Astrocyte (in vitro differentiated cells and primary cell): ENCODE measurements around the gene ROBO3.

Source experiments
- EZH2 ChIP-seq: IDR thresholded peaks from 2 replicates; pipeline ENCODE4 v1.6.1; 2012; ENCODE audit warnings: mild to moderate bottlenecking, low read length, inconsistent platforms; ENCODE audit not compliant: insufficient read depth
- TF ChIP-seq, protein P1 (sequence below): IDR thresholded peaks from 2 replicates; pipeline ENCODE4 v1.5.1; 2011; ENCODE audit warnings: low read depth, mild to moderate bottlenecking, inconsistent platforms, low read length, moderate library complexity; ENCODE audit not compliant: insufficient read depth

DNA sequence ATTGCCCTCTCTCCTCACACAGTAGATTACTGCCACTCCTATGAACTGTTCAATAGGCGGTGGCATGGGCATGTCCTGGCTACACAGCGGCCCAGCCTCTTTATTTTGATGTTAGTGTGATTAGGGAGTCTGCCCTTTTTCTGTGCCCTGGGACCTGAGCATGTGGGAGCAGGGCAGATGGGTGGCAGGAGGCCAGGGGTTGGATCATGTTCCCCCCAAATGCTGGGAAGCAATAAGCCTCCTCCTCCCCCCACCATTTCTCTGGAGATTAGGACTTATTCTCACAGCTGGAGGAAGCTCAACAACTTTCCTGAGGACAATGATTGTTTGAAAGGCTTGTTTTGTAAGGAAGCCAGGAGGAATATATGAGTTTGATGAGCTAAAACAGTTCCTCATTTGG, 54.7 kb downstream of the ROBO3 start:
- TF ChIP-seq, protein P1, sequence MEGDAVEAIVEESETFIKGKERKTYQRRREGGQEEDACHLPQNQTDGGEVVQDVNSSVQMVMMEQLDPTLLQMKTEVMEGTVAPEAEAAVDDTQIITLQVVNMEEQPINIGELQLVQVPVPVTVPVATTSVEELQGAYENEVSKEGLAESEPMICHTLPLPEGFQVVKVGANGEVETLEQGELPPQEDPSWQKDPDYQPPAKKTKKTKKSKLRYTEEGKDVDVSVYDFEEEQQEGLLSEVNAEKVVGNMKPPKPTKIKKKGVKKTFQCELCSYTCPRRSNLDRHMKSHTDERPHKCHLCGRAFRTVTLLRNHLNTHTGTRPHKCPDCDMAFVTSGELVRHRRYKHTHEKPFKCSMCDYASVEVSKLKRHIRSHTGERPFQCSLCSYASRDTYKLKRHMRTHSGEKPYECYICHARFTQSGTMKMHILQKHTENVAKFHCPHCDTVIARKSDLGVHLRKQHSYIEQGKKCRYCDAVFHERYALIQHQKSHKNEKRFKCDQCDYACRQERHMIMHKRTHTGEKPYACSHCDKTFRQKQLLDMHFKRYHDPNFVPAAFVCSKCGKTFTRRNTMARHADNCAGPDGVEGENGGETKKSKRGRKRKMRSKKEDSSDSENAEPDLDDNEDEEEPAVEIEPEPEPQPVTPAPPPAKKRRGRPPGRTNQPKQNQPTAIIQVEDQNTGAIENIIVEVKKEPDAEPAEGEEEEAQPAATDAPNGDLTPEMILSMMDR: no peak
- no peak for TF ChIP-seq EZH2
